Measurements from ENCODE around the gene TAF1. TPM values are rescaled to one million over a fixed set of nuclear protein-coding genes. Genes with fewer than 3 reads are reported as not detected.

Gene TAF1
- polyA plus RNA-seq, 1 donor (not counting 4 experiments of a cell fraction or from before 2014, with no cell fraction given): 13.3 TPM

DNA sequence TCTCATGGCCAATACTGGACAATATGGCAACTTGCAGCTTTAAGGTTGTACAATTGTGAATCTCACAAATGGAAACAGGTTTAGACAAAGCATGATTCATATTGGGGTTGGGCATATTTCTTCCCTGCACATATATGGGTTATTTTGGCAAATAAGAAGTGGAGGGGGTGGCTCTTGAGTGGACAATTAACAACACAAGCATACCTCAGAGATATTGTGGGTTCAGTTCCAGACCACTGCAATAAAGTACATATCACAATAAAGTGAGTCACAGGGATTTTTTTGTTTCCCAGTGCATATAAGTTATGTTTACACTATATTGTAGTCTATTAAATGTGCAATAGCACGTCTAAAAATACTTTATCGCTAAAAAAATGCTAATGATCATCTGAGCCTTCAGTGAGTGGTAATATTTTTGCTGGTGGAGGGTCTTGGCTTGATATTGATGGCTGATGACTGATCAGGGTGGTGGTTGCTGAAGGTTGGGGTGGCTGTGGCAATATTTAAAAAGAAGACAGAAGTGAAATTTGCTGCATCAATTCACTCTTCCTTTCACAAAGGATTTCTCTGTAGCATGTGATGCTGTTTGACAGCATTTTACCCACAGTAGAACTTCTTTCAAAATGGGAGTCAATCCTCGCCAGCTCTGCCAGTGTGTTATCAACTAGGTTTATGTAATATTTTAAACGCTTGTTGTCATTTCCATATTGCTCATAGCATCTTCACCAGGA lies 116.2 kb downstream of the TAF1 start:
- Histone ChIP-seq H3K4me1 (ENCODE audit: control insufficient read depth, extremely low read depth, insufficient read depth, low read length) (no peaks in the 10 kb centered on the region), H3K9ac (ENCODE audit: control insufficient read depth, extremely low read depth, insufficient read depth, low read length) (no peak overlapping the region), H3K79me2 (ENCODE audit: control insufficient read depth, insufficient read depth, low read length) (no peaks in the 10 kb centered on the region), H3K36me3 (ENCODE audit: control insufficient read depth in 2 of 2, extremely low read depth in 1 of 2, insufficient read depth in 2 of 2, low read length in 2 of 2) (no peaks in the 10 kb centered on the region), H3K9me3 (ENCODE audit: control insufficient read depth, low read depth, low read length) (no peaks in the 10 kb centered on the region), H4K20me1 (ENCODE audit: control insufficient read depth, extremely low read depth, insufficient read depth, low read length) (no peaks in the 10 kb centered on the region), H3K4me3 (ENCODE audit: control insufficient read depth in 2 of 3, extremely low read depth in 1 of 3, insufficient read depth in 2 of 3, low read depth in 1 of 3, low read length in 3 of 3) (no peak overlapping the region), H3K4me2 (ENCODE audit: control insufficient read depth, extremely low read depth, insufficient read depth, low read depth, low read length) (no peak overlapping the region), H3K27ac (ENCODE audit: control insufficient read depth, insufficient read depth, low read length) (no peak overlapping the region), H2AFZ (ENCODE audit: control insufficient read depth, low read length) (no peak overlapping the region), H3K9me1 (ENCODE audit: control insufficient read depth, extremely low read depth, insufficient read depth, low read length) (no peaks in the 10 kb centered on the region), H3K27me3 (ENCODE audit: control insufficient read depth, extremely low read depth, insufficient read depth, low read length) (no peaks in the 10 kb centered on the region)
- FAIRE-seq (no peak), DNase-seq (ENCODE audit: low read depth, low spot score) (no peak)
- dilution Hi-C loops (cut with MboI; ENCODE audit: extremely low pct_ligation_motif_present, low sequenced_read_pairs): no loop called here
- no peak for TF ChIP-seq EZH2 (IDR thresholded peaks at IDR 0.05; ENCODE audit: low read length)
- TF ChIP-seq, protein P1, sequence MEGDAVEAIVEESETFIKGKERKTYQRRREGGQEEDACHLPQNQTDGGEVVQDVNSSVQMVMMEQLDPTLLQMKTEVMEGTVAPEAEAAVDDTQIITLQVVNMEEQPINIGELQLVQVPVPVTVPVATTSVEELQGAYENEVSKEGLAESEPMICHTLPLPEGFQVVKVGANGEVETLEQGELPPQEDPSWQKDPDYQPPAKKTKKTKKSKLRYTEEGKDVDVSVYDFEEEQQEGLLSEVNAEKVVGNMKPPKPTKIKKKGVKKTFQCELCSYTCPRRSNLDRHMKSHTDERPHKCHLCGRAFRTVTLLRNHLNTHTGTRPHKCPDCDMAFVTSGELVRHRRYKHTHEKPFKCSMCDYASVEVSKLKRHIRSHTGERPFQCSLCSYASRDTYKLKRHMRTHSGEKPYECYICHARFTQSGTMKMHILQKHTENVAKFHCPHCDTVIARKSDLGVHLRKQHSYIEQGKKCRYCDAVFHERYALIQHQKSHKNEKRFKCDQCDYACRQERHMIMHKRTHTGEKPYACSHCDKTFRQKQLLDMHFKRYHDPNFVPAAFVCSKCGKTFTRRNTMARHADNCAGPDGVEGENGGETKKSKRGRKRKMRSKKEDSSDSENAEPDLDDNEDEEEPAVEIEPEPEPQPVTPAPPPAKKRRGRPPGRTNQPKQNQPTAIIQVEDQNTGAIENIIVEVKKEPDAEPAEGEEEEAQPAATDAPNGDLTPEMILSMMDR (optimal IDR thresholded peaks at IDR 0.05 in 1 of 3, IDR thresholded peaks at IDR 0.05 in 1 of 3, conservative IDR thresholded peaks at IDR 0.05 in 1 of 3; ENCODE audit: extremely low read depth in 1 of 3, insufficient read depth in 2 of 3, low read length in 3 of 3): no peak

DNA sequence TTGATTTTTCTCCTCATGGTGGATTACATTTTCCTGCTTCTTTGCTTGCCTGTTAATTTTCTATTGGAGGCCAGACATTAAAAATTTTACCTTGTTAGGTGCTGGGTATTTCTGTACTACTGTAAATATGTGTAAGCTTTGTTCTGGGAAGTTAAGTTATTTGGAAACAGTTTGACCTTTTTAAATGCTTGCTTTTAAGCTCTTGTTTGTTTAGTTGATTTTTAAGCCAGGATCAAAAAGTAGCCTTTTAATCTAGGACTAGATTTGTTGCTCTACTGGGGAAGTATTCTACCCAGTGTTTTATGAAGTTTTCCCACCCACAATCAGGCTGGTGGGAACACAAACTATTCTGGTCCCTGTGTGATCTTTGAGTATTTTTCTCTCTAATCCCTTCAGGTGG lies 121.7 kb downstream of the TAF1 start:
- dilution Hi-C loops (cut with MboI; ENCODE audit: extremely low pct_ligation_motif_present, low sequenced_read_pairs): no loop called here
- H3K9me1 ChIP-seq (ENCODE audit: control insufficient read depth, extremely low read depth, insufficient read depth, low read length): no peaks in the 10 kb centered on the region
- no peak overlapping the region for H3K27ac ChIP-seq (ENCODE audit: control insufficient read depth, insufficient read depth, low read length)
- TF ChIP-seq EZH2 (IDR thresholded peaks at IDR 0.05; ENCODE audit: low read length): no peak
- TF ChIP-seq, protein P1 (optimal IDR thresholded peaks at IDR 0.05 in 1 of 3, IDR thresholded peaks at IDR 0.05 in 1 of 3, conservative IDR thresholded peaks at IDR 0.05 in 1 of 3; ENCODE audit: extremely low read depth in 1 of 3, insufficient read depth in 2 of 3, low read length in 3 of 3): no peak
- H3K79me2 ChIP-seq (ENCODE audit: control insufficient read depth, insufficient read depth, low read length): no peaks in the 10 kb centered on the region
- H3K27me3 ChIP-seq (ENCODE audit: control insufficient read depth, extremely low read depth, insufficient read depth, low read length): no peaks in the 10 kb centered on the region
- no peaks in the 10 kb centered on the region for H4K20me1 ChIP-seq (ENCODE audit: control insufficient read depth, extremely low read depth, insufficient read depth, low read length)
- H2AFZ ChIP-seq (ENCODE audit: control insufficient read depth, low read length): no peak overlapping the region
- no peak overlapping the region for H3K4me2 ChIP-seq (ENCODE audit: control insufficient read depth, extremely low read depth, insufficient read depth, low read depth, low read length)
- peaks cover 2% of the 10 kb centered on the region for H3K9me3 ChIP-seq (ENCODE audit: control insufficient read depth, low read depth, low read length)
- FAIRE-seq: no peak
- no peaks in the 10 kb centered on the region for H3K36me3 ChIP-seq (ENCODE audit: control insufficient read depth in 2 of 2, extremely low read depth in 1 of 2, insufficient read depth in 2 of 2, low read length in 2 of 2)
- H3K4me1 ChIP-seq (ENCODE audit: control insufficient read depth, extremely low read depth, insufficient read depth, low read length): no peaks in the 10 kb centered on the region
- H3K9ac ChIP-seq (ENCODE audit: control insufficient read depth, extremely low read depth, insufficient read depth, low read length): no peak overlapping the region
- no peak for DNase-seq (ENCODE audit: low read depth, low spot score)
- H3K4me3 ChIP-seq (ENCODE audit: control insufficient read depth in 2 of 3, extremely low read depth in 1 of 3, insufficient read depth in 2 of 3, low read depth in 1 of 3, low read length in 3 of 3): no peak overlapping the region
